ENCODE data around the gene DHX34.
"Not testable (repeated sequence)": the region's sequence is repeated elsewhere in the genome, so short reads cannot be mapped to it uniquely, and the experiment has no call there.

Gene DHX34

GRCh38 chr19:47386582-47386981 lies 37.5 kb downstream of the DHX34 start:
- DNase-seq; H3K36me3 ChIP-seq (ENCODE audit: control insufficient read depth in 4 of 4, insufficient read depth in 4 of 4, low read length in 3 of 4); H3K27me3 ChIP-seq (replicated peaks in 2 of 5; ENCODE audit: control insufficient read depth in 4 of 5, insufficient read depth in 5 of 5, low read length in 4 of 5); POLR2A ChIA-PET; H3K4me3 ChIP-seq (ENCODE audit: control insufficient read depth in 1 of 7, extremely low read depth in 1 of 7, insufficient read depth in 4 of 7, low read depth in 2 of 7, low read length in 6 of 7); H3K9me3 ChIP-seq (ENCODE audit: control extremely low read depth in 1 of 5, control insufficient read depth in 4 of 5, insufficient read depth in 2 of 5, low read depth in 1 of 5, low read length in 4 of 5); H3K27ac ChIP-seq (ENCODE audit: insufficient read depth in 1 of 2, low read depth in 1 of 2, low read length in 2 of 2, poor library complexity in 1 of 2, severe bottlenecking in 2 of 2): not testable (repeated sequence)
- H3K4me1 ChIP-seq (ENCODE audit: control extremely low read depth in 1 of 4, control insufficient read depth in 4 of 4, insufficient read depth in 4 of 4, low read length in 3 of 4): peaks cover 0 to 13% (median 6%) of the 10 kb centered on the region in 4 experiments
- CTCF ChIA-PET: interaction anchor here (0.7 to 9.7 kb wide), 2 partner anchors 93 to 115 kb away, joined by 3 to 138 read pairs; no protein-coding TSS in a partner anchor
- 90% methylated on average over 10 of the region's 12 CpGs for WGBS (ENCODE audit: insufficient coverage)

DNA sequence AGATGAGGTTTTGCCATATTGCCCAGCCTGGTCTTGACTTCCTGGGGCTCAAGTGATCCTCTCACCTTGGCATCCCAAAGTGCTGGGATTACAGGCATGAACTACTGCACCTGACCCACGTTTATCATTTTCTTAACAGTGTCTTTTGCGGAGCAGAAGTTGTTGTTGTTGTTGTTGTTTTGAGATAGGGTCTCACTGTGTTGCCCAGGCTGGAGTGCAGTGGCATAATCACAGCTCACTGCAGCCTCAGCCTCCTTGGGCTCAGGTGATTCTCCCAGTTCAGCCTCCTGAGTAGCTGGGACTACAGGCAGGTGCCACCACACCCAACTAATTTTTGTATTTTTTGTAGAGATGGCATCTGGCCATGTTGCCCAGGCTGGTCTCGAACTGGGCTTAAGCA lies 38.5 kb downstream of the DHX34 start:
- H3K9me3 ChIP-seq (ENCODE audit: control extremely low read depth in 1 of 5, control insufficient read depth in 4 of 5, insufficient read depth in 2 of 5, low read depth in 1 of 5, low read length in 4 of 5); H3K4me3 ChIP-seq (ENCODE audit: control insufficient read depth in 1 of 7, extremely low read depth in 1 of 7, insufficient read depth in 4 of 7, low read depth in 2 of 7, low read length in 6 of 7); H3K27ac ChIP-seq (ENCODE audit: insufficient read depth in 1 of 2, low read depth in 1 of 2, low read length in 2 of 2, poor library complexity in 1 of 2, severe bottlenecking in 2 of 2); H3K27me3 ChIP-seq (replicated peaks in 2 of 5; ENCODE audit: control insufficient read depth in 4 of 5, insufficient read depth in 5 of 5, low read length in 4 of 5); DNase-seq; H3K36me3 ChIP-seq (ENCODE audit: control insufficient read depth in 4 of 4, insufficient read depth in 4 of 4, low read length in 3 of 4); POLR2A ChIA-PET; H3K4me1 ChIP-seq (ENCODE audit: control extremely low read depth in 1 of 4, control insufficient read depth in 4 of 4, insufficient read depth in 4 of 4, low read length in 3 of 4): not testable (repeated sequence)
- CTCF ChIA-PET: interaction anchor here (0.9 to 9.7 kb wide), 2 partner anchors 27 to 94 kb away, joined by 4 to 138 read pairs; no protein-coding TSS in a partner anchor
- 86% methylated on average over 1 of the region's 3 CpGs for WGBS (ENCODE audit: insufficient coverage)

GRCh38 chr19:47388721-47389120 lies 39.6 kb downstream of the DHX34 start:
- DNase-seq; H3K4me3 ChIP-seq (ENCODE audit: control insufficient read depth in 1 of 7, extremely low read depth in 1 of 7, insufficient read depth in 4 of 7, low read depth in 2 of 7, low read length in 6 of 7); H3K27me3 ChIP-seq (replicated peaks in 2 of 5; ENCODE audit: control insufficient read depth in 4 of 5, insufficient read depth in 5 of 5, low read length in 4 of 5); POLR2A ChIA-PET; H3K27ac ChIP-seq (ENCODE audit: insufficient read depth in 1 of 2, low read depth in 1 of 2, low read length in 2 of 2, poor library complexity in 1 of 2, severe bottlenecking in 2 of 2); H3K36me3 ChIP-seq (ENCODE audit: control insufficient read depth in 4 of 4, insufficient read depth in 4 of 4, low read length in 3 of 4); H3K9me3 ChIP-seq (ENCODE audit: control extremely low read depth in 1 of 5, control insufficient read depth in 4 of 5, insufficient read depth in 2 of 5, low read depth in 1 of 5, low read length in 4 of 5); H3K4me1 ChIP-seq (ENCODE audit: control extremely low read depth in 1 of 4, control insufficient read depth in 4 of 4, insufficient read depth in 4 of 4, low read length in 3 of 4): not testable (repeated sequence)
- CTCF ChIA-PET: interaction anchor here (1.4 to 9.7 kb wide), 2 partner anchors 10 to 96 kb away, joined by 6 to 138 read pairs; no protein-coding TSS in a partner anchor
- WGBS (ENCODE audit: insufficient coverage): 94% methylated on average over 4 of the region's 5 CpGs

DNA sequence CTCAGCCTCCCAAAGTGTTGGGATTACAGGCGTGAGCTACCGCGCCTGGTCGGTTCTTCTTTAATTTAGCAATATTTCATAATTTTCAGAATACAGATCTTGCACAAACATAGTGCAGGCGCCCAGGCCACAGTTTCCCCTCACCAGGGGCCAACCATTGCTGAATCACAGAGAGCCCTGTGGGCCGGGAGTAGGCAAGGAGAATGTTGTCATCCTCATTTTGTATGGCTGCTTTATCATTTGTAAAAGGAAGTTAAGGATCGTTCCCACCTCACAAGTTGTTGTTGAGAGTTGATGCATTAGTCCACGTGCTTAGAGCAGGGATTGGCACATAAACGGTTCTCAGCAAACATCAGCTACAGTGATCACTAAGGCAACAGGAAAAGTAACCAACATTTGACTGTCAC lies 40.0 kb downstream of the DHX34 start:
- Histone ChIP-seq H3K4me3 (ENCODE audit: control insufficient read depth in 1 of 7, extremely low read depth in 1 of 7, insufficient read depth in 4 of 7, low read depth in 2 of 7, low read length in 6 of 7) (no peak overlapping the region), H3K4me1 (ENCODE audit: control extremely low read depth in 1 of 4, control insufficient read depth in 4 of 4, insufficient read depth in 4 of 4, low read length in 3 of 4) (no peaks in the 10 kb centered on the region), H3K27ac (ENCODE audit: insufficient read depth in 1 of 2, low read depth in 1 of 2, low read length in 2 of 2, poor library complexity in 1 of 2, severe bottlenecking in 2 of 2) (no peak overlapping the region), H3K9me3 (ENCODE audit: control extremely low read depth in 1 of 5, control insufficient read depth in 4 of 5, insufficient read depth in 2 of 5, low read depth in 1 of 5, low read length in 4 of 5) (no peaks in the 10 kb centered on the region), H3K36me3 (ENCODE audit: control insufficient read depth in 4 of 4, insufficient read depth in 4 of 4, low read length in 3 of 4) (no peaks in the 10 kb centered on the region), H3K27me3 (replicated peaks in 2 of 5; ENCODE audit: control insufficient read depth in 4 of 5, insufficient read depth in 5 of 5, low read length in 4 of 5) (peaks cover 0 to 8% (median 2%) of the 10 kb centered on the region in 5 experiments)
- ChIA-PET CTCF (interaction anchor here (0.8 to 9.7 kb wide), 3 partner anchors 11 to 96 kb away, joined by 3 to 138 read pairs (median 6); no protein-coding TSS in a partner anchor), POLR2A (no interaction called here)
- peak in 2 of 3 donors; percentile 19 to 23 for DNase-seq
- WGBS (ENCODE audit: insufficient coverage): 88% methylated on average over 6 of the region's 9 CpGs

DNA sequence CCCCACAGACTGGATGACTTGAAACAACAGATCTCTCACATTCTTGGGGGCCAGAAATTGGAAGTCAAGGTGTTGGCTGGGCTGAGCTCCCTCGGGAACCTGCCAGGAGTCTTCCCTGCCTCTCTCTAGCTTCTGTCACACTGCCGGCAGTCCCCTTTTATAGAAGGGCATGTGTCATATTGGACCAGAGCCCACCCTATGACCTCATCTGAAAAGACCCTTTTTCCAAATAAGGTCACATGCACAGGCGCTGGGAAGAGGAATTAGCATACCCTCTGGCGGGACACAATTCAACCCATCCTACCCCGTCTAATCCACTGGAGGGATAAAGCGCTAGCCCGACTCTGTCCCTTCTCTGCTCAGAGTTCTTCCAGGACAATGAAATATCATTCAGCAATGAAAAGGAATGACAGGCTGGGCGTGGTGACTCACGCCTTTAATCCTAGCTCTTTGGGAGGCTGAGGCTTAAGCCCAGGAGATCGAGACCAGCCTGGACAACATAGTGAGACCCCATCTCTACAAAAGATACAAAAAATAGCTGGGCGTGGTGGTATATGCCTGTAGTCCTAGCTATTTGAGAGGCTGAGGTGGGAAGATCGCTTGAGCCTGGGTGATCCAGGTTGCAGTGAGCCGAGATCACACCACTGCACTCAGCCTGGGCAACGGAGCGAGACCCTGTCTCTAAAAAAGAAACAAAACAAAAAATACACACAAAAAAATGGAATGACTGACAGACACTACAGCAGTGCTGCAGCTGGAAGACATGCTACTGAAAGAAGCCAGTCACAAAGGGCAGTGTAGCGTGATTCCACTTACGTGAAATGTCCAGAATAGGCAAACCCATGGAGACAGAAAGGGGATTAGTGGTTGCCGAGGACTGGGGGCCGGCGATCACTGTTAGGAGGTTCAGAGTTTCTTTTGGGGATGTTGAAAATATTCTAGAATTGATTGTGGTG lies 41.7 kb downstream of the DHX34 start:
- DNase-seq: no peak
- CTCF ChIA-PET: interaction anchor here (0.8 to 9.7 kb wide), 15 partner anchors 12 to 234 kb away, joined by 3 to 138 read pairs (median 4); partner anchors contain the start of gene DHX34
- WGBS (ENCODE audit: insufficient coverage): 83% methylated on average over 10 of the region's 20 CpGs

DNA sequence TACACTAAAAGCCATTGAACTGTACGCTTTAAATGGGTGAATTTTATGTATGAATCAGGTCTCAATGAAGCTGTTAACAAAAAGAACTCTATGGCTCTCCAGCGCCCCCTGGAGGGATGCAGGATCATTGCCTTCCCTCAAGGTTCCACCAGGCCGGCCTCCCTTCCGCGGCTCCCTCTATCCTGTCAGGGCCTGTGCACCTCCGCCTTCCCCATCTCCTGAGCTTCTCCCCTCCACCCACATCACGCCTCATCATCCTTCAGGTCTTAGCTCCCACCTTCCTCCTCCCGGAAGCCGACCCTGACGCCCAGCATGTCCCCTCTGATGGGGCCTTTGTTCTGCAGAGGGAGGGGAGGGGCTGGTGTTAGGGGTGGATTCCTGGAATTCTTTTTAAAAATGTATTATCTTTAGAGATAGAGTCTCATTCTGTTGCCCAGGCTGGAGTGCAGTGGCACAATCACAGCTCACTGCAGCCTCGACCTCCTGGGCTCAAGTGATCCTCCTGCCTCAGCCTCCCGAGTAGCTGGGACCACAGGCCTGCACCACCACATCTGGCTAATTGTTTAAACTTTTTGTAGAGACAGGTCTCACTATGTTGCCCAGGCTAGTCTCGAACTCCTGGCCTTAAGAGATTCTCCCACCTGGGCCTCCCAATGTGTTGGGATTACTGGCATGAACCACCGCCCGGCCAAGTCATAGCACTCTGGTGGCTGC lies 42.6 kb downstream of the DHX34 start:
- Histone ChIP-seq H3K27ac (ENCODE audit: insufficient read depth in 1 of 2, low read depth in 1 of 2, low read length in 2 of 2, poor library complexity in 1 of 2, severe bottlenecking in 2 of 2) (no peak overlapping the region), H3K4me1 (ENCODE audit: control extremely low read depth in 1 of 4, control insufficient read depth in 4 of 4, insufficient read depth in 4 of 4, low read length in 3 of 4) (no peaks in the 10 kb centered on the region), H3K36me3 (ENCODE audit: control insufficient read depth in 4 of 4, insufficient read depth in 4 of 4, low read length in 3 of 4) (no peaks in the 10 kb centered on the region), H3K27me3 (replicated peaks in 2 of 5; ENCODE audit: control insufficient read depth in 4 of 5, insufficient read depth in 5 of 5, low read length in 4 of 5) (peaks cover 0 to 8% (median 0%) of the 10 kb centered on the region in 5 experiments), H3K9me3 (ENCODE audit: control extremely low read depth in 1 of 5, control insufficient read depth in 4 of 5, insufficient read depth in 2 of 5, low read depth in 1 of 5, low read length in 4 of 5) (no peaks in the 10 kb centered on the region), H3K4me3 (ENCODE audit: control insufficient read depth in 1 of 7, extremely low read depth in 1 of 7, insufficient read depth in 4 of 7, low read depth in 2 of 7, low read length in 6 of 7) (no peak overlapping the region)
- ChIA-PET CTCF (interaction anchor here (0.8 to 9.7 kb wide), 17 partner anchors 10 to 235 kb away, joined by 3 to 138 read pairs (median 4); partner anchors contain the start of gene DHX34), POLR2A (no interaction called here)
- 42% methylated on average over 9 of the region's 15 CpGs for WGBS (ENCODE audit: insufficient coverage)
- DNase-seq: peak; percentile 74 to 87 (median 78)

More for the DNA sequence above, 41.7 kb downstream of the DHX34 start:
- H3K36me3 ChIP-seq (ENCODE audit: control insufficient read depth in 4 of 4, insufficient read depth in 4 of 4, low read length in 3 of 4): no peaks in the 10 kb centered on the region
- no peaks in the 10 kb centered on the region for H3K4me1 ChIP-seq (ENCODE audit: control extremely low read depth in 1 of 4, control insufficient read depth in 4 of 4, insufficient read depth in 4 of 4, low read length in 3 of 4)
- no peak overlapping the region for H3K27ac ChIP-seq (ENCODE audit: insufficient read depth in 1 of 2, low read depth in 1 of 2, low read length in 2 of 2, poor library complexity in 1 of 2, severe bottlenecking in 2 of 2)
- no peaks in the 10 kb centered on the region for H3K9me3 ChIP-seq (ENCODE audit: control extremely low read depth in 1 of 5, control insufficient read depth in 4 of 5, insufficient read depth in 2 of 5, low read depth in 1 of 5, low read length in 4 of 5)
- peaks cover 0 to 8% (median under 1%) of the 10 kb centered on the region in 5 experiments for H3K27me3 ChIP-seq (replicated peaks in 2 of 5; ENCODE audit: control insufficient read depth in 4 of 5, insufficient read depth in 5 of 5, low read length in 4 of 5)
- H3K4me3 ChIP-seq (ENCODE audit: control insufficient read depth in 1 of 7, extremely low read depth in 1 of 7, insufficient read depth in 4 of 7, low read depth in 2 of 7, low read length in 6 of 7): no peak overlapping the region
- POLR2A ChIA-PET: interaction anchor here (0.6 kb wide), 1 partner anchor 69 kb away, joined by 3 read pairs; no protein-coding TSS in a partner anchor
